GM23248 (cell line): ENCODE data around the gene OR5AC2.

ENCODE experiments used
- EZH2 ChIP-seq: fragments of 200-600 bp; sonication (generic); IDR thresholded peaks from 2 replicates; pipeline ENCODE4 v1.6.1; 2018; ENCODE audit warnings: antibody characterized with exemption, mild to moderate bottlenecking; ENCODE audit not compliant: insufficient read depth, poor library complexity, severe bottlenecking
- EZH2phosphoT487 ChIP-seq: fragments of 200-600 bp; sonication (generic); IDR thresholded peaks from 2 replicates; pipeline ENCODE4 v1.6.1; 2018; ENCODE audit warnings: antibody characterized with exemption, moderate library complexity, mild to moderate bottlenecking, low read depth; ENCODE audit not compliant: insufficient read depth

- TF ChIP-seq EZH2 (no peak), EZH2phosphoT487 (no peak)
Measured at GRCh38 chr3:98073486-98073885, 13.5 kb upstream of the OR5AC2 start.
